Measurements from ENCODE around the gene FAM234A.

- no peak for TF ChIP-seq CTCF (IDR thresholded peaks at IDR 0.05)
- TF ChIP-seq POLR2A (IDR thresholded peaks at IDR 0.05): no peak
These were observed 30.4 kb downstream of the FAM234A start for GRCh38 chr16:265002-265529.

All from Peyer's patch (tissue), 4 donors.